Measurements from ENCODE around the gene TAF11L5.
"Not testable (repeated sequence)": the region's sequence is repeated elsewhere in the genome, so short reads cannot be mapped to it uniquely, and the experiment has no call there.

Gene TAF11L5

DNA sequence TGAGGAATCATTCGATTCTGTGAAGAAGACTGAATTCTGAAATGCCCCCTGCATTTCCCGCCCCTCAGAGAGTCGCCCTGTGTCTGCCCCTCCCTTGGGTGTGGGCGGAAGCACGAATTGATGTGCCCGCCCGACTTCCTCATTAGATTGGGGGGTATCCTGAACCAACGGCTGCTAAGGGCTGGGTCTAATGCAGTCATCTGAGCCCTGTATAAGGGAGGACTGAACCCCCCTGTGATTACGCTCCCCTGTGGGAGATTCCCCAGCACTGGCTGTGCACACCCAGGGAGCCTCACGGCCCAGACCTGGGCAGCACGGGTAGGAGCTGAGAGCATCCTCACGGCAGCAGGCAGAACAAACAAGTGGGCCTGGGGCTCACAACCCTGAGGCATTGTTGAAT lies 7.5 kb upstream of the TAF11L5 start:
- not testable (repeated sequence) for H3K36me3 ChIP-seq (ENCODE audit: control insufficient read depth in 1 of 2, insufficient read depth in 2 of 2, low read length in 2 of 2); H4K91ac ChIP-seq (ENCODE audit: low read depth, low read length); H3K79me1 ChIP-seq (ENCODE audit: low read length); H4K8ac ChIP-seq (ENCODE audit: low read depth, low read length); H3K4me1 ChIP-seq (ENCODE audit: control insufficient read depth in 1 of 2, insufficient read depth in 2 of 2, low read length in 2 of 2); H2BK5ac ChIP-seq (ENCODE audit: low read depth, low read length, poor library complexity); H3K27me3 ChIP-seq (ENCODE audit: insufficient read depth, low read length); H3K4ac ChIP-seq (ENCODE audit: low read depth, low read length); DNase-seq; H3K4me3 ChIP-seq (ENCODE audit: low read depth, low read length); H3K14ac ChIP-seq (ENCODE audit: low read length); H3K18ac ChIP-seq (ENCODE audit: low read length); H2BK12ac ChIP-seq (ENCODE audit: low read length); H3K9ac ChIP-seq (ENCODE audit: low read length); H3K27ac ChIP-seq (ENCODE audit: low read depth, low read length); H3K79me2 ChIP-seq (ENCODE audit: control insufficient read depth, insufficient read depth, low read length, poor library complexity); H2BK120ac ChIP-seq (ENCODE audit: insufficient read depth, low read length, poor library complexity); H2AK5ac ChIP-seq (ENCODE audit: low read length); H3K23ac ChIP-seq (ENCODE audit: low read length); H4K12ac ChIP-seq (ENCODE audit: low read depth, low read length); H3K9me3 ChIP-seq (ENCODE audit: insufficient read depth, low read depth, low read length); H2AFZ ChIP-seq (ENCODE audit: insufficient read depth, low read length, poor library complexity); H3K4me2 ChIP-seq (ENCODE audit: low read length)
- WGBS (ENCODE audit: extremely low coverage, insufficient coverage, insufficient read length), result no CpG with 5 or more reads among the region's 12 CpGs

- DNase-seq; H3K14ac ChIP-seq (ENCODE audit: low read length); H4K91ac ChIP-seq (ENCODE audit: low read depth, low read length); H3K9ac ChIP-seq (ENCODE audit: low read length); H2AFZ ChIP-seq (ENCODE audit: insufficient read depth, low read length, poor library complexity); H3K9me3 ChIP-seq (ENCODE audit: insufficient read depth, low read depth, low read length); H3K79me2 ChIP-seq (ENCODE audit: control insufficient read depth, insufficient read depth, low read length, poor library complexity); H3K4ac ChIP-seq (ENCODE audit: low read depth, low read length); H3K23ac ChIP-seq (ENCODE audit: low read length); H2AK5ac ChIP-seq (ENCODE audit: low read length); H3K18ac ChIP-seq (ENCODE audit: low read length); H3K4me1 ChIP-seq (ENCODE audit: control insufficient read depth in 1 of 2, insufficient read depth in 2 of 2, low read length in 2 of 2); H3K36me3 ChIP-seq (ENCODE audit: control insufficient read depth in 1 of 2, insufficient read depth in 2 of 2, low read length in 2 of 2); H4K12ac ChIP-seq (ENCODE audit: low read depth, low read length); H3K4me2 ChIP-seq (ENCODE audit: low read length); H3K27me3 ChIP-seq (ENCODE audit: insufficient read depth, low read length); H3K4me3 ChIP-seq (ENCODE audit: low read depth, low read length); H2BK12ac ChIP-seq (ENCODE audit: low read length); H4K8ac ChIP-seq (ENCODE audit: low read depth, low read length); H3K79me1 ChIP-seq (ENCODE audit: low read length); H2BK120ac ChIP-seq (ENCODE audit: insufficient read depth, low read length, poor library complexity); H2BK5ac ChIP-seq (ENCODE audit: low read depth, low read length, poor library complexity); H3K27ac ChIP-seq (ENCODE audit: low read depth, low read length): not testable (repeated sequence)
- WGBS (ENCODE audit: extremely low coverage, insufficient coverage, insufficient read length), result no CpG with 5 or more reads among the region's 15 CpGs
These were observed 7.0 kb upstream of the TAF11L5 start, which contains the start of gene TAF11L3 for GRCh38 chr5:17518067-17518466. TSS of gene TAF11L3 (plus strand) at chr5:17518367.

GRCh38 chr5:17519508-17519907 lies 5.5 kb upstream of the TAF11L5 start:
- H3K4me2 ChIP-seq (ENCODE audit: low read length); H3K79me2 ChIP-seq (ENCODE audit: control insufficient read depth, insufficient read depth, low read length, poor library complexity); H3K79me1 ChIP-seq (ENCODE audit: low read length); H4K8ac ChIP-seq (ENCODE audit: low read depth, low read length); H3K18ac ChIP-seq (ENCODE audit: low read length); H3K4me3 ChIP-seq (ENCODE audit: low read depth, low read length); H3K27me3 ChIP-seq (ENCODE audit: insufficient read depth, low read length); H3K9me3 ChIP-seq (ENCODE audit: insufficient read depth, low read depth, low read length); H3K27ac ChIP-seq (ENCODE audit: low read depth, low read length); H4K91ac ChIP-seq (ENCODE audit: low read depth, low read length); H3K23ac ChIP-seq (ENCODE audit: low read length); H3K4me1 ChIP-seq (ENCODE audit: control insufficient read depth in 1 of 2, insufficient read depth in 2 of 2, low read length in 2 of 2); H3K9ac ChIP-seq (ENCODE audit: low read length); H4K12ac ChIP-seq (ENCODE audit: low read depth, low read length); H3K4ac ChIP-seq (ENCODE audit: low read depth, low read length); H2BK120ac ChIP-seq (ENCODE audit: insufficient read depth, low read length, poor library complexity); H2AFZ ChIP-seq (ENCODE audit: insufficient read depth, low read length, poor library complexity); H3K36me3 ChIP-seq (ENCODE audit: control insufficient read depth in 1 of 2, insufficient read depth in 2 of 2, low read length in 2 of 2); H2AK5ac ChIP-seq (ENCODE audit: low read length); H2BK12ac ChIP-seq (ENCODE audit: low read length); H3K14ac ChIP-seq (ENCODE audit: low read length); H2BK5ac ChIP-seq (ENCODE audit: low read depth, low read length, poor library complexity); DNase-seq: not testable (repeated sequence)
- no CpG with 5 or more reads among the region's 14 CpGs for WGBS (ENCODE audit: extremely low coverage, insufficient coverage, insufficient read length)

DNA sequence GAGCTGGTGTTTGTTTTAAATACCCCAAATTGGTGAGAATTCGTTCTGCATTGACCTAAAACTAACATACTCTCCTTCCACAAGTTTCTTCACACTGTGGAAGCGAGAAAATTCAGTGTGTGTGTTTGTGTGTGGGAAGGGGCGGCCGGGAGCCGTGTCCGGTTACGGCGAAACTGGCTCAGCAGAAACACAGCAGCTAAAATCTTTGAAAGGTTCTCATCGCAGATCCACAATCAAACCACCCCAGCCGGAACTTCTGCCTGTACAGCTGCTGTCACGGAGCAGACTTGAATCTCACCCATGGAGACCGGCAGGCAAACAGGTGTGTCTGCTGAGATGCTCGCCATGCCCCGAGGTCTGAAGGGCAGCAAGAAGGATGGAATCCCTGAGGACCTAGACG lies 3.5 kb upstream of the TAF11L5 start, which contains the start of gene TAF11L4:
Gene TAF11L4 (plus strand): TSS at position 301 of the 400 bp plus-strand sequence.
- no CpG with 5 or more reads among the region's 15 CpGs for WGBS (ENCODE audit: extremely low coverage, insufficient coverage, insufficient read length)
- not testable (repeated sequence) for H3K27me3 ChIP-seq (ENCODE audit: insufficient read depth, low read length); DNase-seq

More for the DNA sequence above, 3.5 kb upstream of the TAF11L5 start, which contains the start of gene TAF11L4:
- not testable (repeated sequence) for H3K9ac ChIP-seq (ENCODE audit: low read length); H3K79me2 ChIP-seq (ENCODE audit: control insufficient read depth, insufficient read depth, low read length, poor library complexity); H2AFZ ChIP-seq (ENCODE audit: insufficient read depth, low read length, poor library complexity); H2BK5ac ChIP-seq (ENCODE audit: low read depth, low read length, poor library complexity); H4K12ac ChIP-seq (ENCODE audit: low read depth, low read length); H3K4me3 ChIP-seq (ENCODE audit: low read depth, low read length); H3K36me3 ChIP-seq (ENCODE audit: control insufficient read depth in 1 of 2, insufficient read depth in 2 of 2, low read length in 2 of 2); H3K79me1 ChIP-seq (ENCODE audit: low read length); H3K9me3 ChIP-seq (ENCODE audit: insufficient read depth, low read depth, low read length); H3K18ac ChIP-seq (ENCODE audit: low read length); H3K27ac ChIP-seq (ENCODE audit: low read depth, low read length); H3K14ac ChIP-seq (ENCODE audit: low read length); H3K4me2 ChIP-seq (ENCODE audit: low read length); H3K23ac ChIP-seq (ENCODE audit: low read length); H4K8ac ChIP-seq (ENCODE audit: low read depth, low read length); H2BK120ac ChIP-seq (ENCODE audit: insufficient read depth, low read length, poor library complexity); H3K4ac ChIP-seq (ENCODE audit: low read depth, low read length); H2BK12ac ChIP-seq (ENCODE audit: low read length); H2AK5ac ChIP-seq (ENCODE audit: low read length); H4K91ac ChIP-seq (ENCODE audit: low read depth, low read length); H3K4me1 ChIP-seq (ENCODE audit: control insufficient read depth in 1 of 2, insufficient read depth in 2 of 2, low read length in 2 of 2)
